ENCODE measurements around the gene BHLHA15. TPM values are rescaled to one million over a fixed set of nuclear protein-coding genes. Genes with fewer than 3 reads are reported as not detected.

Gene BHLHA15
- total RNA-seq, 8 experiments from 2014 or later, result 0.43 to 1.3 (median 0.50) TPM; not detected in 3

GRCh38 chr7:98192781-98193457, 18.3 kb upstream of the BHLHA15 start:
- Histone ChIP-seq H3K4me1 (replicated peaks in 1 of 2) (no peaks in the 10 kb centered on the region), H3K4me3 (no peak overlapping the region), H3K27ac (no peak overlapping the region)
- WGBS, 10 experiments, result 40 to 100% (median 97%) methylated on average over 1 to 13 of the region's 22 CpGs; no CpG with 5 or more reads in 1 of the 10 experiments
- in situ Hi-C loops (cut with MboI; ENCODE audit: low pct_unique_long_range_greater_than_20kb in 2 of 9, low sequenced_read_pairs in 9 of 9, unreplicated experiment in 9 of 9), result no loop called here
- no peak for ATAC-seq (replicated peaks in 6 of 8)

- H3K27ac ChIP-seq, result no peak overlapping the region
- no peak overlapping the region for H3K4me3 ChIP-seq
- 93 to 100% (median 95%) methylated on average over 2 to 21 of the region's 37 CpGs; no CpG with 5 or more reads in 6 of the 10 experiments for WGBS, 10 experiments
- in situ Hi-C loops (cut with MboI; ENCODE audit: low pct_unique_long_range_greater_than_20kb in 2 of 9, low sequenced_read_pairs in 9 of 9, unreplicated experiment in 9 of 9), result no loop called here
- ATAC-seq (replicated peaks in 6 of 8), result no peak
- H3K4me1 ChIP-seq (replicated peaks in 1 of 2), result no peaks in the 10 kb centered on the region
Measured at GRCh38 chr7:98193474-98194180, 17.6 kb upstream of the BHLHA15 start.

GRCh38 chr7:98194186-98194585, 17.1 kb upstream of the BHLHA15 start:
- 90 to 100% (median 96%) methylated on average over 4 to 22 of the region's 28 CpGs; no CpG with 5 or more reads in 3 of the 10 experiments for WGBS, 10 experiments
- no peak overlapping the region for H3K27ac ChIP-seq
- no peak overlapping the region for H3K4me3 ChIP-seq
- ATAC-seq (replicated peaks in 6 of 8), result no peak
- in situ Hi-C loops (cut with MboI; ENCODE audit: low pct_unique_long_range_greater_than_20kb in 2 of 9, low sequenced_read_pairs in 9 of 9, unreplicated experiment in 9 of 9), result no loop called here
- H3K4me1 ChIP-seq (replicated peaks in 1 of 2), result no peaks in the 10 kb centered on the region

- ATAC-seq (replicated peaks in 6 of 8), result no peak
- 82 to 100% (median 94%) methylated on average over 2 to 8 of the region's 8 CpGs; no CpG with 5 or more reads in 3 of the 10 experiments for WGBS, 10 experiments
- H3K27ac ChIP-seq, result no peak overlapping the region
- in situ Hi-C loops (cut with MboI; ENCODE audit: low pct_unique_long_range_greater_than_20kb in 2 of 9, low sequenced_read_pairs in 9 of 9, unreplicated experiment in 9 of 9), result no loop called here
- H3K4me1 ChIP-seq (replicated peaks in 1 of 2), result no peaks in the 10 kb centered on the region
- no peak overlapping the region for H3K4me3 ChIP-seq
Measured at GRCh38 chr7:98194672-98195457, 16.4 kb upstream of the BHLHA15 start.

GRCh38 chr7:98196706-98197605, 14.3 kb upstream of the BHLHA15 start:
- Histone ChIP-seq H3K27ac (no peak overlapping the region), H3K4me1 (replicated peaks in 1 of 2) (no peaks in the 10 kb centered on the region), H3K4me3 (no peak overlapping the region)
- in situ Hi-C loops (cut with MboI; ENCODE audit: low pct_unique_long_range_greater_than_20kb in 2 of 9, low sequenced_read_pairs in 9 of 9, unreplicated experiment in 9 of 9), result no loop called here
- 71 to 96% (median 92%) methylated on average over 4 to 13 of the region's 16 CpGs; no CpG with 5 or more reads in 1 of the 10 experiments for WGBS, 10 experiments
- ATAC-seq (replicated peaks in 6 of 8), result peak in 1 of 8 experiments; percentile 18

- in situ Hi-C loops (cut with MboI; ENCODE audit: low pct_unique_long_range_greater_than_20kb in 2 of 9, low sequenced_read_pairs in 9 of 9, unreplicated experiment in 9 of 9), result no loop called here
- no peak for ATAC-seq (replicated peaks in 6 of 8)
- 89 to 98% (median 96%) methylated on average over 3 to 5 of the region's 5 CpGs; no CpG with 5 or more reads in 1 of the 10 experiments for WGBS, 10 experiments
- Histone ChIP-seq H3K27ac (no peak overlapping the region), H3K4me3 (no peak overlapping the region), H3K4me1 (replicated peaks in 1 of 2) (no peaks in the 10 kb centered on the region)
Measured at GRCh38 chr7:98199131-98199530, 12.1 kb upstream of the BHLHA15 start.

- H3K27ac ChIP-seq, result no peak overlapping the region
- 64 to 100% (median 96%) methylated on average over 2 to 5 of the region's 6 CpGs; no CpG with 5 or more reads in 3 of the 10 experiments for WGBS, 10 experiments
- no peaks in the 10 kb centered on the region for H3K4me1 ChIP-seq (replicated peaks in 1 of 2)
- ATAC-seq (replicated peaks in 6 of 8), result no peak
- in situ Hi-C loops (cut with MboI; ENCODE audit: low pct_unique_long_range_greater_than_20kb in 2 of 9, low sequenced_read_pairs in 9 of 9, unreplicated experiment in 9 of 9), result no loop called here
- no peak overlapping the region for H3K4me3 ChIP-seq
Measured at GRCh38 chr7:98200364-98200763, 10.9 kb upstream of the BHLHA15 start.

- ATAC-seq (replicated peaks in 6 of 8), result no peak
- 64 to 100% (median 90%) methylated on average over 1 to 8 of the region's 15 CpGs; no CpG with 5 or more reads in 1 of the 10 experiments for WGBS, 10 experiments
- H3K4me1 ChIP-seq (replicated peaks in 1 of 2), result no peaks in the 10 kb centered on the region
- H3K4me3 ChIP-seq, result no peak overlapping the region
- H3K27ac ChIP-seq, result no peak overlapping the region
- in situ Hi-C loops (cut with MboI; ENCODE audit: low pct_unique_long_range_greater_than_20kb in 2 of 9, low sequenced_read_pairs in 9 of 9, unreplicated experiment in 9 of 9), result no loop called here
Measured at GRCh38 chr7:98202367-98203195, 8.7 kb upstream of the BHLHA15 start.

- 89 to 100% (median 97%) methylated on average over 1 to 8 of the region's 28 CpGs; no CpG with 5 or more reads in 3 of the 10 experiments for WGBS, 10 experiments
- no peaks in the 10 kb centered on the region for H3K4me1 ChIP-seq (replicated peaks in 1 of 2)
- no peak overlapping the region for H3K27ac ChIP-seq
- in situ Hi-C loops (cut with MboI; ENCODE audit: low pct_unique_long_range_greater_than_20kb in 2 of 9, low sequenced_read_pairs in 9 of 9, unreplicated experiment in 9 of 9), result no loop called here
- no peak overlapping the region for H3K4me3 ChIP-seq
- ATAC-seq (replicated peaks in 6 of 8), result no peak
Measured at GRCh38 chr7:98203261-98203963, 7.8 kb upstream of the BHLHA15 start.

- WGBS, 10 experiments, result 80 to 100% (median 89%) methylated on average over 1 to 10 of the region's 18 CpGs; no CpG with 5 or more reads in 5 of the 10 experiments
- no peak overlapping the region for H3K4me3 ChIP-seq
- no peaks in the 10 kb centered on the region for H3K4me1 ChIP-seq (replicated peaks in 1 of 2)
- in situ Hi-C loops (cut with MboI; ENCODE audit: low pct_unique_long_range_greater_than_20kb in 2 of 9, low sequenced_read_pairs in 9 of 9, unreplicated experiment in 9 of 9), result no loop called here
- no peak for ATAC-seq (replicated peaks in 6 of 8)
- H3K27ac ChIP-seq, result no peak overlapping the region
Measured at GRCh38 chr7:98203964-98204605, 7.2 kb upstream of the BHLHA15 start.

GRCh38 chr7:98204670-98205069, 6.6 kb upstream of the BHLHA15 start:
- Histone ChIP-seq H3K4me1 (replicated peaks in 1 of 2) (no peaks in the 10 kb centered on the region), H3K4me3 (no peak overlapping the region), H3K27ac (no peak overlapping the region)
- in situ Hi-C loops (cut with MboI; ENCODE audit: low pct_unique_long_range_greater_than_20kb in 2 of 9, low sequenced_read_pairs in 9 of 9, unreplicated experiment in 9 of 9), result no loop called here
- no peak for ATAC-seq (replicated peaks in 6 of 8)
- WGBS, 10 experiments, result 89 to 92% methylated on average over 9 to 10 of the region's 11 CpGs; no CpG with 5 or more reads in 8 of the 10 experiments

Measured in motor neuron (in vitro differentiated cells).